ENCODE data around the gene CA6.
"Not testable (repeated sequence)": the region's sequence is repeated elsewhere in the genome, so short reads cannot be mapped to it uniquely, and the experiment has no call there.

CA6 gene

GRCh38 chr1:8930116-8930515, 15.6 kb upstream of the CA6 start:
- DNase-seq: no peak

DNA sequence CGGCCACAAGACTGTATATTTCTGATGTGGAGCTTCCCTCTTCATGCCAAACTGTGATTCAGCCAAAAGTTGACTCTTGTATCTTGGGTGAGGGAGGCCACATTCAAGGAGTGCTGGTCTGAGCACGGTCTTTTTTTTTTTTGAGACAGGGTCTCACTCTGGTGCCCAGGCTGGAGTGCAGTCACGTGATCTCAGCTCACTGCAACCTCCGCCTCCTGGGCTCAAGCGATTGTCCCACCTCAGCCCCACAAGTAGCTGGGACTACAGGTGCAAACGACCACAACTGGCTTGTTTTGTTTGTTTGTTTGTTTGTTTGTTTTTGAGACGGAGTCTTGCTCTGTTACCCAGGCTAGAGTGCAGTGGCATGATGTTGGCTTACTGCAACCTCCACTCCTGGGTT, 8.6 kb upstream of the CA6 start:
- DNase-seq: not testable (repeated sequence)

DNA sequence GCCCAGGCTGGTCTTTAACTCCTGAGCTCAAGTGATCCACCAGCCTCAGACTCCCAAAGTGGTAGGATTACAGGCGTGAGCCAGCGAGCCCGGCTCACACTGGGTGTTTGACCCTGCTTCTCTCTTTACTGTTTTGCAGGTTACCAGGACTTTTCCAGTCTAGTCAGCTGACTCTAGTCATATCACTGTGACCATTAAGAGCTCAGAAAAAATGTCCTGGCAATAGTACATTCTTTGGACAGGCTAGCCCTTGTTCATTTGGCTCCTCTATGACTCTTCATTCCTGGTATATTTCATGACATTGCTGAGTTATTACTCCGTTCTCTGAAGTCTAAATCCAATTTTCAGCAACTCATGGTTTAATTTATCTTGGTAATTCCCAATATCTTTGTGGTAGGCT, 8.0 kb upstream of the CA6 start:
- DNase-seq: no peak

GRCh38 chr1:8938232-8938999, 7.3 kb upstream of the CA6 start:
- no peak for DNase-seq

- no peak for DNase-seq
Observed at GRCh38 chr1:8939000-8939265, 6.7 kb upstream of the CA6 start.

DNA sequence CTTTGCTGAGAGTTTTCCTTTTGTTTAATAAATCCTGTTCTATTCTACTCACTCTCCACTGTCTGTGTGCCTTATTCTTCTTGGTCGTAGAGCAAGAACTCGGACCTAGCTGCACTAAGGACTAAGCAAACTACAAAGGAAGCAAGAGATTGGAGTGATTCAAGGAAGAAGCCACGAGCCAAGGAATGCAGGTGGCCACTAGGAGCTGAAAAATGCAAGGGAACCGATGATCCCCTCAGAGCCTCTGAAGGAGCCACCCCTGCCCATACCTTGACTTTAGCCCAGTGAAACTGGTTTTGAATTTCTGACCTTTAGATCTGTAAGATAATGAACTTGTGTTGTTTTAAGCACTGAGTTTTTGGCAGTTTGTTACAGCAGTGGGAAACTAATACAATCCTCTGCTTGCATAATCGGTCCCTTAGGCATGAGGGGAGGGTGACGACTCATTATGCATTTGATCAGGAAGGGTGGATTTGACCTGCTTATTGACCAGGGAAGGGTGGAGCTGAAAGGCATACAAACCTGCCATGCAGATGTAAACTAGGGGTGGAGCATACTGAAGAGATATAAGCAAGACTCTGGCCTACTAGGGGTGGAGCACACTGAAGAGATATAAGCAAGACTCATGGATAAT, 6.2 kb upstream of the CA6 start:
- DNase-seq: no peak

- no peak for DNase-seq
Observed at GRCh38 chr1:8941906-8942305, 3.8 kb upstream of the CA6 start.

GRCh38 chr1:8943498-8944405, 1.9 kb upstream of the CA6 start:
- DNase-seq: no peak

DNA sequence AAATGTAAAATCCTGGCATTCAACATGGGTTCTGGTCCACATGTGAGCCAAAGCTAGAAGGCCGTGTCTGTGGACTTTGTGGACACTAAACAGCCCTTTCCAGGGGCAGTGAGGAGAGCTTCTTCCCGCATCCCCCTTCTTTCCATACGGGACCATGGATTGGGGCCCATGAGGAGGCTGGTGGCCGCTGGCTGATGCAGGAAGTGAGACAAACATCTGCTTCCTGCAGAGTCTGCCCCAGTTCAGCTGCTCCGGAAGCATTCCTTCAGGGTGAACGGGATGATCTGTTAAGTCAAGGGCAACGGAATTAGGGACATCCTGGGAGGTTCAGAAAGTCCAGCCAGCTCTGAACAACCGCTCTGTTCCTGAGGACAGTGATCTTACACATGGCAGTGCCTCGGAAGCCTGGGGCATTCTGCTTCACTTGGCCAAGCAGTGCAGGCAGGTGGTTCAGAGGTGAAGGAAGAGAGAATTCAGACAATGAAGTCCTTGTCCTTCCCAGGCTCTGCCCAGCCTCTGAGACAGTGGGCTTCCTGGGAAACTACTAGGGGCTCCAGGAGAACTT, 1.5 kb downstream of the CA6 start:
- no peak for DNase-seq

- DNase-seq: no peak
Observed at GRCh38 chr1:8950309-8950708, 4.6 kb downstream of the CA6 start.

- no peak for DNase-seq
Observed at GRCh38 chr1:8951231-8951630, 5.6 kb downstream of the CA6 start.

DNA sequence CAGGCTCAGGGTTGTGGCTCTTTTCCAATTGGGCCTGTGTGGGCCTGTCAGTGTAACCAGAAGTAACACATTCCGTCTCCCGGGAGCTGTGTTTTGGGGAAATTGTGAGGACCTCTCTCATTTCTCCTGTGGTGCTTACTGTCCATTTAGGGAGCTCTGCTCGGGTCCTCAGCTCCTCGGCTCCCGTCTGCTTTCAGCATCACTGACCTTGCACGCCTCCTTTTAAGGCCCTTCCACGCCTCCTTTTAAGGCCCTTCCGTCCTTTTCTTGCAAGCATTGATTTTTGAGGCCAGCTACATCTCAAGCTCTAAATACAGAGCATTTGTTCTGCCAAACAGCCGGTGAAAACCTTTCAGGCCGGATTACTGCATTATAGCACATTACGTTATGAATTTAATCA, 9.7 kb downstream of the CA6 start:
- DNase-seq: no peak

GRCh38 chr1:8956461-8957349, 11.0 kb downstream of the CA6 start:
- no peak for DNase-seq

DNA sequence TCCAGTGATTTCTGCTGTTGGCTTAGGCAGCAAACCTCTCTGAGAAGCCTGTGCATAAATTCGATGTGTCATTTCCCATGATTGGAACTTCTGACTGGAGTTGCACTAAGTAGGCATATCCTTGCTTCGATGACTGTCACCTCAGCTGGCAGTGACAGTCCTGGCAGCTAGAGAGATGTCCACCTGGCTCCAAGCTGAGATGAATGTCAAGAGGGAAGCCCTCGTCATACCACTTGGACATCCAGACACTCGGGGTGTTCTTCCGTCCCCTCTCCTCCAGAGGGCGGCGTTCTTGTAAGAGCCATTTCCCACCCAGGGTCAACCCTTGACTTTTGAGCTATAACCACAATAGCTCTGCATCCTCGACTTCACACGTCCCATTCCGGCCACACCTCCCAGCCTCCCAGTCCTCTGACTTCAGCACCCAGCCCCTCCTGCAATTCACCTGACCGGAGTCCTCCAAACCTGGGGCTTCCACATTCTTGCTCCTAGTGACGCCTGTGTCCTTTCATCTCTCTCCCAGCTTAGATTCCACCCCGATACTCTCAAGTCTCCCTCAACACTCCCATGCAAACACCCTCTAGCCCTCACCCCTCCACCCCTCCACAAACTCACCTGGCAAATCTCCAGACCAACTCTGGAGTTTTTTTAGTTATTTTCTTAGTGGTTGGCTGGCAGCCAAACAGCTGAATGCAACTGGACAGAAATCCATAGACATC, 17.3 kb downstream of the CA6 start:
- peak; percentile 13 to 39 for DNase-seq

DNA sequence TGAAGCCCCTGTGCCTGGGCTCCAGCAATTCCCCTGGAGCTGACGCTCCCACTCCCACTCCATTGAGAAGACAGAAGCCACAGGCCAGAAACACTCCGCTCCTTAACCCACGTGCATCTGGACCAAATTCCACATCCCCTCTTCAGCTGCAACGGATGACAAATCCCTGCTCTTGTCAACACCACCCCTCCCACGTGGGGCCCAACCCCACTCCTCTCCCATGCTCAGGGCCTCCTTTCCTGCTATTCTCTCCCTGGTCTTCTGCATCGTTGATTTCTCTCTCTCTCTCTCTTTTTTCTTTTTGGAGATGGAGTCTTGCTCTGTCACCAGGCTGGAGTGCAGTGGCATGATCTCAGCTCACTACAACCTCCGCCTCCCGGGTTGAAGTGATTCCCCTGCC, 18.3 kb downstream of the CA6 start:
- DNase-seq: no peak

GRCh38 chr1:8965121-8965820, 19.6 kb downstream of the CA6 start:
- no peak for DNase-seq

DNA sequence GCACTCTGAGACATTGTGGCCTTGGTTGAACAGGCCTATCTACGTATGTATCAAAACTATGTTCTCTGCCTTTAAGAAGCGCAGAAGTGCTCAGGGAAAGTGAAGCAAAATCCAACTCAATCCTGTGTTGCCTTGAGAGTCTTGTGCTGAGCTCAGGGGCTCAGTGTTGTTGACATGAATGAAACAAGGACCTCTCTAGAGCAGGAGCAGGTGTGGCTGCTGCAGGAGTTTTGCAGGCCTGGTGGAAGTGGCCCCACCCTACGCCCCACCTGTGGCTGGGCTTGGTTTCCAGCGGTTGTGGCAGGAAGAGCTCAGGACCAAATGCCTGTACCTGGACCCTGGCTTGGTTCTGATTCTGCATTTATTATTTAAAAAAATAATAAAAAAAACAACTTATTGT, 20.9 kb downstream of the CA6 start:
- DNase-seq: no peak

DNA sequence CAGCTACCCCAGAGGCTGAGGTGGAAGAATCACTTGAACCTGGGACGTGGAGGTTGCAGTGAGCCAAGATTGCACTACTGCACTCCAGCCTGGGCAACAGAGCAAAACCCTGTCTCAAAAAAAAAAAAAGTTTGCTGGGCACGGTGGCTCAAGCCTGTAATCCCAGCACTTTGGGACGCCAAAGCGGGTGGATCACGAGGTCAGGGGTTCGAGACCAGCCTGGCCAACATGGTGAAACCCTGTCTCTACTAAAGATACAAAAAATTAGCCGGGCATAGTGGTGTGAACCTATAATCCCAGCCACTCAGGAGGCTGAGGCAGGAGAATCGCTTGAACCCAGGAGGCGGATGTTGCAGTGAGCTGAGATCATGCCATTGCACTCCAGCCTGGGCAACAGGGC, 23.2 kb downstream of the CA6 start:
- not testable (repeated sequence) for DNase-seq

- no peak for DNase-seq
Observed at GRCh38 chr1:8969937-8970336, 24.3 kb downstream of the CA6 start.

DNA sequence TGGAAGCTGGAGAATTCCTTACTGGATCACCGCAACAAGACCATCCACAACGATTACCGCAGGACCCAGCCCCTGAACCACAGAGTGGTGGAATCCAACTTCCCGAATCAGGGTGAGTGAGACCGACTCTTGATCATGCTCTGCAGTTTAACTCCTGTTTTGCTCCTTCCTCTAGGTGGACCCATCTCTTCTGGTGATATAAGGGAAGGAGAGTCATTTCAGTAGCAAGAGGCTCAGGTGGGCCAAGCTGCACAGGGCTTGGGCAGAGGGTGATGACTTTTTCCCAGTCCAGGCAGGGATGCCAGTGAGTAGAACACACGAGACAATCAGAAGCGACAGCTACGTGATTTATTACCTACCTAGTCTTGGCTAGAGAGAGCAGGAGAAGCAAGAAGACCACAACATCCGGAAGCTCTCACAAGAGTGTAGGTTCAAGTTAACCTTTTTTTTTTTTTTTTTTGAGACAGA, 25.2 kb downstream of the CA6 start:
- no peak for DNase-seq

- no peak for DNase-seq
Observed at GRCh38 chr1:8974551-8974950, 28.9 kb downstream of the CA6 start.

Measured in NCI-H524 (cell line).